ENCODE results near the gene ELMO1.

Gene ELMO1

DNA sequence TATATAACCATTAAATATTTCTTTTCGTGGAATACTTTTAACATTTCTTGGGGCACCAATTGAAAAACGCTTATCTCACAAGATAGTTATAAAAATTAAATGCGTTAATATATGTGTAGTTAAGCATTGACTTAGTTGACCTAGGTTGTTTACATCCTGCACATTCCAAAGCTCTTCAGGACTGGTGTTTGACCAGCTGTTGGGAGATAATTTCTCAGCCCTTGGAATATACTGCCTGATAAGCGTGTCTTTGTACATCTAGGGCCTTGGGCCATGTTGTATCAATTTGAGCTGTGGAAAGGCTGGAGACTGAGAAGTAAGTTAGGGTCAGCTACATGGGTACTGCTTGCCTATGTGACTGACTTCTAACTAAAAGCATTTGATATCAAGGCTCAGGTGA is 634.4 kb downstream of the ELMO1 start:
- DNase-seq (ENCODE audit: low read depth in 1 of 2, low spot score in 1 of 2) = no peak

DNA sequence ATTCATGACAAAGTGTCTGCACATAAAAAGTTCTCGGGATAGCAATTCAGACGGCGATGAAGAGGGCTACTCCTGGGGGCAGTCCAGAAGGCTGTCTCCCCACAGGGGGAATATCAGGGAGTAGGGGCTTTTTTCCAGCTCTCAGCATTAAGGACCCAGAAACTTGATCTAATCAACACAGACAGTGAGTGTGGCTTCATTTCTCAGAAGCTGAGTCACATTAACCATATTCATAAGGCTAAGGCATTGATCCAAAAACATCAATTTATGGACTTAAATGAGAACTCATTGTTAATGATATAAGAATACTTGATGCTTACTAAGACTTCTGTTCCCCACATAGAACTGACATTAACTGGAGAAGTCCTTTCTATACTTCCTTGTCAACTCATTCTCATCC is 636.9 kb downstream of the ELMO1 start:
- no peak for DNase-seq (ENCODE audit: low read depth in 1 of 2, low spot score in 1 of 2)

DNA sequence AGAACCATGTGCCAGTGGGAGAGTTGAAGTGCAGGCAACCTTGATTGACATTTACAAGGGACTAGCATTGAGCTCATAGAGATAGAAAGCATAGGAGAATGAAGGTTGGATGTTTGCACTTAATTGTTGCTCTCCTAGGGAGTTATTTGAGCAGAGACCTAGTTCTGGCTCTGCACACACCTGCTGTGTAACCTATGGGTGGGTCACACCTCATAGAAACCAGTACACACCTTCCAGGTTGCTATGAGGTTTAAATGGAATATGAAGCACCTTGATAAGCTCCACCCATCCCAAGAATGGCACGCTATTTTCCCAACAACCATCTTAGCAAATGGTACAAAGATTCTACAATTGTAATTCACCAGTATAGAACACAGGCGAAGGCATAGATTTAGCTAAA is 638.2 kb downstream of the ELMO1 start:
- DNase-seq (ENCODE audit: low read depth in 1 of 2, low spot score in 1 of 2) = no peak

DNA sequence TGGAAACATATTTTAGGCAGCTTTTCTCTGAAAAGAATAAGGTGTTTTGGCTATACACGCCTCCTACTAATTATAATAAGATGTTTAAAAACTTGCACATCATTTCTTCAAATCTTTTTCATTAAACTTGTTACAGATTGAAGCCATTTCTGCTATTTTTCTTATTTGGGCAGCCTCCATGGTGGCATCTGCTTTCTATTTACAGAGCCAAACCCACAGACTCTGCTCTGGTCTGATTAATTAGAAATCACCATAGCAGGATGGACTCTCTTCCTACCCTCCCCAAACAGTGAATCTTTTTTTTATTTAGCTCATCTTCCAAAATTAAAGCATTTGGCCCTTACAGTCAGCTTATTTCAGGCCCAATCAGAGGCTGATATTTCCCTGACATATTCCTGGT is 638.6 kb downstream of the ELMO1 start:
- no peak for DNase-seq (ENCODE audit: low read depth in 1 of 2, low spot score in 1 of 2)

DNA sequence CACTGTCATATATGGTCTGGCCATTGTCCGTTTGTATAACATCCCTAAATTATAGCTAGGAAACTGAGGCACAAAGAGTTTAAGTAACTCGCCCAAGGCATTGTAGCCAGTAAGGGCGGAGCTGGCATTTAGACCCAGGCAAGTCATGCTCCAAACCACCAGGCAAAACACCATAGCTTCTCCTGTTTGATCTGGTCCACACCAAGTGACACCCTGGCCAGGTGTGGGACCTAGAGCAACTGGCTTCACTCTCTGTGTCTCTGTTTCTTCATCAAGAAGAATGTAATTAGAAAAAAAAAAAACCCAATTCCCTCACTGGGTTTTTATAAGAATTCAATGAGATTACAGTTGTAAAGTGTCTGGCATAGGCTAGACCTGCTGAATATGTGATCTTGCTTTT is 639.2 kb downstream of the ELMO1 start:
- DNase-seq (ENCODE audit: low read depth in 1 of 2, low spot score in 1 of 2) = no peak

DNA sequence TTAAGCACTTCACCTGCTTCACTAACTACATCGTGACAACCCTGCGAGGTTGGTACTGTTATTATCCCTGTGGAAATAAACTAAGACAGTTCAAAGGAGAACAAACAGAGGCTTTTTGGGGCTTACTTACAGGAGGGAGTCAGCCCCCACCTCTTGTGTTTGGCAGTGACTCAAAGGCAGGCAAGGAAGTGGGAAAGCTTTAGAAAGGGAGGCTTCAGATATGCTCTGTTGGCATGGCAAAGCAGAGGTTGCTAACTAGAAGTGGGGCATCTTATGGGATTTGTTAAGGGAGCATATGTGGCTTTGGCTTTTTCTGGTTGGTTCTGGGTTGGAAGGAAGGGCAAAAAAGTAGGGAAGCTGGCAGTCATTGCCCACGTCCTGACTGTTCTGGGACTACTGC is 639.6 kb downstream of the ELMO1 start:
- DNase-seq (ENCODE audit: low read depth in 1 of 2, low spot score in 1 of 2) = no peak

DNA sequence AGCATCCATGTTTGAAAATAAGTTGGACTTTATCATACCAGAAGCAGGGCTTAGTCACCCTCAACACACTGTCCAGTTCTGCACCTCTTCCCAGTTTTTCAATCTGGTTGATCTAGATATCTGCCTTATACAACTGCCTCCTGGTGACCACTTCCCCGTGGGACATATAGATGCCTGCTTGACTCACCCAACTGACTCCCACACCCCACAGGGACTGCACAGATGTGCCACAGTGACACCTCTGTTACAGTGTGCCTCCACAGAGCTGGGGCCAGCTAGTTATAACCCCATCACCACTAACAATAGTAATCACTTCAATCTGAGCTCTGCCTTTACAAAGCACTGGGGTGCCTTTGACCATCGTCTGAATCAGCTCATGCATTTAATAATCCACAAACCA is 641.8 kb downstream of the ELMO1 start:
- DNase-seq (ENCODE audit: low read depth in 1 of 2, low spot score in 1 of 2) = no peak
